Adrenal gland (tissue), 12 donors: ENCODE measurements around the gene MCOLN1. TPM values are rescaled to one million over a fixed set of nuclear protein-coding genes. Genes with fewer than 3 reads are reported as not detected.

ENCODE experiments used
- DNase-seq, 7 donors: peaks; one replicate each; pipeline ENCODE4 v3.0.0-alpha.2; 2019 to 2020
- H3K27ac ChIP-seq, 5 donors: fragments of 200-600 bp; sonication (generic) in 4 of 5; 1 replicate in 3 of 5; 2 replicates in 2 of 5; pipeline versions ENCODE4 v1.5.1 to v1.8.0; 2016 to 2020; ENCODE audit warnings: mild to moderate bottlenecking in 1 of 5
- H3K27me3 ChIP-seq: fragments of 200-600 bp; 2 replicates; pipeline ENCODE4 v1.8.0; 2021
- H3K36me3 ChIP-seq, 2 donors: fragments of 200-600 bp; replicated peaks in 1 of 2; 1 replicate in 1 of 2; 2 replicates in 1 of 2; pipeline versions ENCODE4 v1.5.1 to v1.8.0; 2018 to 2022
- H3K4me1 ChIP-seq, 2 donors: fragments of 200-600 bp; replicated peaks in 1 of 2; 1 replicate in 1 of 2; 2 replicates in 1 of 2; pipeline versions ENCODE4 v1.5.1 to v1.8.0; 2018 to 2021
- H3K4me3 ChIP-seq, 4 donors: fragments of 200-600 bp; sonication (generic) in 3 of 4; one replicate each; pipeline ENCODE4 v1.5.1; 2016 to 2018
- H3K9me3 ChIP-seq, 3 donors: fragments of 200-600 bp; sonication (generic) in 1 of 3; replicated peaks in 1 of 3; 1 replicate in 2 of 3; 2 replicates in 1 of 3; pipeline versions ENCODE4 v1.5.1 to v1.8.0; 2016 to 2021
- CTCF ChIP-seq, 6 experiments: fragments of 450-650 bp in 4 of 6; fragments of 200-600 bp in 2 of 6; sonication (generic) in 1 of 6; IDR thresholded peaks; 1 replicate in 5 of 6; 2 replicates in 1 of 6; pipeline versions ENCODE4 v1.5.1 to v1.8.0; 2016 to 2021; ENCODE audit warnings: antibody characterized with exemption in 6 of 6, mild to moderate bottlenecking in 2 of 6, moderate library complexity in 1 of 6
- POLR2A ChIP-seq, 2 donors: fragments of 450-650 bp; IDR thresholded peaks; one replicate each; pipeline ENCODE4 v1.6.1; 2017; ENCODE audit warnings: antibody characterized with exemption in 2 of 2, mild to moderate bottlenecking in 2 of 2, moderate library complexity in 1 of 2
- WGBS, 4 donors: extraction: QIAGEN DNeasy Blood & Tissue Kit in 2 of 4; methylation state at CpG; one replicate each; pipeline versions ENCODE4 v1.1.5 to v1.1.7; 2013 to 2017; 5-methylcytosine and 5-hydroxymethylcytosine counted together
- intact Hi-C, 2 donors: fragments of 100-400 bp; cut with DNase I; formaldehyde crosslinking; loops; one replicate each; pipeline versions ENCODE4 v1.14.1 to v1.15.0; 2022 to 2023
- polyA plus RNA-seq, 3 donors: library from polyadenylated mRNA; stranded (reverse); fragments of 200-250 nt in 2 of 3; fragments of 350-450 nt in 1 of 3; fragmentation: Illumina TruSeq in 1 of 3; extraction: RNeasy Lipid Tissue Mini Kit (QIAGEN cat#74804) in 1 of 3; gene quantifications; one replicate each; pipeline ENCODE4 v1.2.3, GENCODE V29; 2013 to 2014
- total RNA-seq, 9 donors: library from RNA; depleted of rRNA in 4 of 9; stranded (reverse); fragments of >200 nt in 4 of 9; fragments of 120-200 nt in 1 of 9; fragmentation: NEBNext Ultra II Directional in 1 of 9; extraction: Animal tissue kit (Norgen Biotek cat#: 25700) in 1 of 9; gene quantifications; one replicate each; pipeline versions ENCODE4 v1.1.0 to v1.2.4, GENCODE V29; 2013 to 2023
- donor health status: healthy with polysubstance abuse.
- donor health status: Bipolar disorder and iron deficiency.
- donor health status: DM: yes; HTN: yes; CAD: no.
- donor health status: DM: no; HTN: no; CAD: no.
- donor health status: DM: no; HTN: no; CAD: no.
- donor health status: DM: yes; HTN: yes; CAD: no.

Gene MCOLN1
- total and polyA plus RNA-seq, 12 donors, result 6.0 to 212 (median 57.1) TPM

GRCh38 chr19:7492558-7492957, 29.9 kb upstream of the MCOLN1 start:
- H3K9me3 ChIP-seq, result no peaks in the 10 kb centered on the region
- TF ChIP-seq POLR2A (IDR thresholded peaks at IDR 0.05), result no peak
- no peak for TF ChIP-seq CTCF (IDR thresholded peaks at IDR 0.05)

GRCh38 chr19:7494416-7495098, 27.9 kb upstream of the MCOLN1 start:
- 11 to 27% (median 22%) methylated on average over 10 to 13 of the region's 13 CpGs for whole genome bisulfite sequencing, 4 donors

More at GRCh38 chr19:7492558-7492957, 29.9 kb upstream of the MCOLN1 start:
- 63 to 81% (median 72%) methylated on average over 11 of the region's 11 CpGs for WGBS, 4 donors
- no peak for DNase-seq
- H3K4me1 ChIP-seq, result peaks cover 20 to 47% of the 10 kb centered on the region in 2 donors
- H3K36me3 ChIP-seq, result no peaks in the 10 kb centered on the region
- H3K4me3 ChIP-seq, result no peak overlapping the region
- peak overlapping the region in 3 of 5 donors; percentile 88 to 97 (median 97) for H3K27ac ChIP-seq
- intact Hi-C loops, result no loop called here
- H3K27me3 ChIP-seq, result no peaks in the 10 kb centered on the region

GRCh38 chr19:7497292-7497691, 25.1 kb upstream of the MCOLN1 start:
- Histone ChIP-seq H3K27ac (no peak overlapping the region), H3K9me3 (no peaks in the 10 kb centered on the region), H3K4me3 (no peak overlapping the region), H3K4me1 (peaks cover 17 to 40% of the 10 kb centered on the region in 2 donors), H3K36me3 (no peaks in the 10 kb centered on the region), H3K27me3 (no peaks in the 10 kb centered on the region)
- DNase-seq, result no peak
- intact Hi-C loops, result no loop called here
- TF ChIP-seq CTCF (IDR thresholded peaks at IDR 0.05) (peak in 3 of 6 experiments; percentile 21 to 32 (median 27)), POLR2A (IDR thresholded peaks at IDR 0.05) (no peak)
- 68 to 76% (median 75%) methylated on average over 7 of the region's 7 CpGs for WGBS, 4 donors

More at GRCh38 chr19:7494416-7495098, 27.9 kb upstream of the MCOLN1 start:
- Histone ChIP-seq H3K4me1 (peaks cover 17 to 36% of the 10 kb centered on the region in 2 donors), H3K4me3 (no peak overlapping the region), H3K27ac (peak overlapping the region; percentile 34 to 97 (median 88)), H3K36me3 (no peaks in the 10 kb centered on the region), H3K27me3 (no peaks in the 10 kb centered on the region), H3K9me3 (no peaks in the 10 kb centered on the region)
- intact Hi-C loops, result no loop called here
- peak; percentile 88 to 97 (median 95) for DNase-seq
- TF ChIP-seq CTCF (IDR thresholded peaks at IDR 0.05) (peak in 5 of 6 experiments; percentile 27 to 67 (median 62)), POLR2A (IDR thresholded peaks at IDR 0.05) (peak; percentile 29 to 79)

GRCh38 chr19:7500811-7501450, 21.5 kb upstream of the MCOLN1 start:
- WGBS, 4 donors, result 0 to 5% (median 2%) methylated on average over 4 to 93 of the region's 93 CpGs
- H3K4me1 ChIP-seq, result peaks cover 5 to 17% of the 10 kb centered on the region in 2 donors
- H3K27ac ChIP-seq, result peak overlapping the region in 1 of 5 donors; percentile 56
- no peaks in the 10 kb centered on the region for H3K9me3 ChIP-seq
- H3K36me3 ChIP-seq, result no peaks in the 10 kb centered on the region
- no peaks in the 10 kb centered on the region for H3K27me3 ChIP-seq
- intact Hi-C loops, result no loop called here
- TF ChIP-seq POLR2A (IDR thresholded peaks at IDR 0.05), result no peak
- peak in 3 of 6 experiments; percentile 5 to 40 (median 8) for TF ChIP-seq CTCF (IDR thresholded peaks at IDR 0.05)
- peak; percentile 73 to 90 (median 78) for DNase-seq
- H3K4me3 ChIP-seq, result peak overlapping the region in 2 of 4 donors; percentile 19 to 56
